Mucosa of descending colon (tissue), 3 donors: ENCODE data around the gene GP1BB. TPM values are rescaled to one million over a fixed set of nuclear protein-coding genes. Genes with fewer than 3 reads are reported as not detected.

Experiments
- ATAC-seq: fragments of 200-7000 bp; cut with Tn5 transposase; one replicate; pipeline ENCODE4 v1.9.1; 2020; ENCODE audit warnings: mild to moderate bottlenecking, moderate library complexity
- DNase-seq, 3 donors: peaks; one replicate each; pipeline ENCODE4 v3.0.0-alpha.2; 2020
- H3K36me3 ChIP-seq: fragments of 200-600 bp; one replicate; pipeline ENCODE4 v1.8.0; 2021; ENCODE audit warnings: low read depth, mild to moderate bottlenecking
- H3K4me1 ChIP-seq: fragments of 200-600 bp; one replicate; pipeline ENCODE4 v1.8.0; 2021; ENCODE audit warnings: low read depth, mild to moderate bottlenecking
- H3K4me3 ChIP-seq: fragments of 200-600 bp; one replicate; pipeline ENCODE4 v1.8.0; 2021; ENCODE audit warnings: mild to moderate bottlenecking
- H3K9me3 ChIP-seq: fragments of 200-600 bp; one replicate; pipeline ENCODE4 v1.8.0; 2021; ENCODE audit warnings: mild to moderate bottlenecking
- intact Hi-C, 2 donors: fragments of 100-400 bp; cut with DNase I in 1 of 2; cut with micrococcal nuclease in 1 of 2; formaldehyde crosslinking; loops; one replicate each; pipeline versions ENCODE4 v1.11.0 to v1.11.1; 2022; cut with DNase I, micrococcal nuclease
- total RNA-seq, 3 donors: library from RNA; stranded (reverse); fragmentation: NEBNext Ultra II Directional in 2 of 3; extraction: Animal tissue kit (Norgen Biotek cat#: 25700) in 2 of 3; gene quantifications; one replicate each; pipeline versions ENCODE4 v1.2.1 to v1.2.4, GENCODE V29; 2021 to 2023
- TF ChIP-seq, protein P1 (sequence below): fragments of 200-600 bp; IDR thresholded peaks from one replicate; pipeline ENCODE4 v1.8.0; 2022; ENCODE audit warnings: antibody characterized with exemption, mild to moderate bottlenecking
- donor health status: DM: no; HTN: no; CAD: no; lungs with moderate emphysema.
- donor health status: DM: no; HTN: no; CAD: no.
- donor health status: DM: no; HTN: yes; CAD: no.

Gene GP1BB
- total RNA-seq, 3 donors from 2014 or later: 0.34 to 1.5 (median 0.41) TPM

DNA sequence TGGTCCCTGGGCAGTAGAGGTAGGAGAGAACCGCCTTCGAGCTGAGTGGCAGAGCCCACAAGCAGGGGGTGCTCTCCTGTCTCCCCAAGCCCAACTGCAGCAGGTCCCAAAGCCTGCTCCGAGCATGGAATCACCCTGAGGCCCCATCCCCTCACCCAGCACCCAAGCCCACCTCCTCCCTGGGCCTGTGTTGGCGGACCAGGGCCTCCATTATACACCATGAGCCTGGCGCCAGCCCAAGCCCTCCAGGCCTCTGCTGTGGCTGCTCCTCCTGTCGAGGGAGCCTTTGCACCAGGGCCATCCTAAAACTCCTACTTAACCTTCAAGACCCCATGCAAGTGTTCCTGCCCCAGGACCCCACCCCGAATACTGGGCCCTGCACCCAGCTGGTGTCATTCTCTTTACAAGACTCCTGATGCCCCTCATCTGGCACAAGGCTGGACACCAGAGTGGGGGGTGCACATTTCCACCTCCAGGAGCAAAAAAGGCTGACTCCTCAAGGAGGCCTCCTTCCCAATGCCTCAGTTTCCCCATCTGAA lies 16.6 kb downstream of the GP1BB start:
- ATAC-seq (no peak), DNase-seq (no peak)
- TF ChIP-seq, protein P1, sequence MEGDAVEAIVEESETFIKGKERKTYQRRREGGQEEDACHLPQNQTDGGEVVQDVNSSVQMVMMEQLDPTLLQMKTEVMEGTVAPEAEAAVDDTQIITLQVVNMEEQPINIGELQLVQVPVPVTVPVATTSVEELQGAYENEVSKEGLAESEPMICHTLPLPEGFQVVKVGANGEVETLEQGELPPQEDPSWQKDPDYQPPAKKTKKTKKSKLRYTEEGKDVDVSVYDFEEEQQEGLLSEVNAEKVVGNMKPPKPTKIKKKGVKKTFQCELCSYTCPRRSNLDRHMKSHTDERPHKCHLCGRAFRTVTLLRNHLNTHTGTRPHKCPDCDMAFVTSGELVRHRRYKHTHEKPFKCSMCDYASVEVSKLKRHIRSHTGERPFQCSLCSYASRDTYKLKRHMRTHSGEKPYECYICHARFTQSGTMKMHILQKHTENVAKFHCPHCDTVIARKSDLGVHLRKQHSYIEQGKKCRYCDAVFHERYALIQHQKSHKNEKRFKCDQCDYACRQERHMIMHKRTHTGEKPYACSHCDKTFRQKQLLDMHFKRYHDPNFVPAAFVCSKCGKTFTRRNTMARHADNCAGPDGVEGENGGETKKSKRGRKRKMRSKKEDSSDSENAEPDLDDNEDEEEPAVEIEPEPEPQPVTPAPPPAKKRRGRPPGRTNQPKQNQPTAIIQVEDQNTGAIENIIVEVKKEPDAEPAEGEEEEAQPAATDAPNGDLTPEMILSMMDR: no peak
- intact Hi-C loops: no loop called here
- no peaks in the 10 kb centered on the region for H3K4me1 ChIP-seq
- H3K4me3 ChIP-seq: no peak overlapping the region
- H3K9me3 ChIP-seq: no peaks in the 10 kb centered on the region
- no peaks in the 10 kb centered on the region for H3K36me3 ChIP-seq

DNA sequence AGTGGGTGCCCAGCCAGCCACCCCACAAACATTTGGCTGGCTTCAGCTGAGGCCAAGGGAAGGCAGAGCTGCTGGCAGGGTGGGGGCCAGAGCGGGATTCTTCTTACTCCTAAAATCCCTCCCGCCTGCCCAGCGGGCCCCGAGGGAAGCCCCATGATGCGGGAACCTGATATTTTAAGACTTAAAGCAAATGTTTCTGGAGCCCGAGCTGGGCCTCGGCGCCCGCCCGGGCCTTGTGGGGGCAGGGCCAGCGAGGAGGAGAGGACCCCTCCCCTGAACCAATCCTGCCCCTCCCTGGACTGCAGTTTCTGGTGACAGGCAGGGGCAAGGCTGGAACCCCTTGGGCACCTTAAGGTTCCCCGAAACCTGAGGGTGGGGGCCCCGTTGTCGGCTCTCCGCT lies 17.2 kb downstream of the GP1BB start:
- H3K9me3 ChIP-seq: no peaks in the 10 kb centered on the region
- intact Hi-C loops: no loop called here
- no peaks in the 10 kb centered on the region for H3K4me1 ChIP-seq
- H3K36me3 ChIP-seq: no peaks in the 10 kb centered on the region
- TF ChIP-seq, protein P1: no peak
- no peak for DNase-seq
- no peak overlapping the region for H3K4me3 ChIP-seq
- ATAC-seq: no peak

DNA sequence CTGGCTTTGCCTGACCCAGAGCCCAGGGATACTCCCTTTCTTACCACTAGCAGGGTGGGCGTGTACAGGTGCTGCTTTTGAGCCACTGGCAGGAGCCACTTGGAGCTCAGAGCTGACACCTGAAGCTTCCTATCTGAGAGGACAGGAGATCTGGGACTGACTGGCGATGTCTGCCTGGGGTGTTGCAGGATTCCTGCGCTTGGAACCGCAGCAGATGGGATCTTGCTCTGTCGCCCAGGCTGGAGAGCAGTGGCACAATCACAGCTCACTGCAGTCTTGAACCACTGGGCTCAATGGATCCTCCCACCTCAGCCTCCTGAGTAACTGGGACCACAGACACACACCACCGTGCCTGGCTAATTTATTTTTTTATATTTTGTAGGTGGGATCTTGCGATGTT lies 17.7 kb downstream of the GP1BB start:
- Histone ChIP-seq H3K4me1 (no peaks in the 10 kb centered on the region), H3K9me3 (no peaks in the 10 kb centered on the region), H3K36me3 (no peaks in the 10 kb centered on the region), H3K4me3 (no peak overlapping the region)
- intact Hi-C loops: no loop called here
- TF ChIP-seq, protein P1: no peak
- ATAC-seq: no peak
- no peak for DNase-seq

DNA sequence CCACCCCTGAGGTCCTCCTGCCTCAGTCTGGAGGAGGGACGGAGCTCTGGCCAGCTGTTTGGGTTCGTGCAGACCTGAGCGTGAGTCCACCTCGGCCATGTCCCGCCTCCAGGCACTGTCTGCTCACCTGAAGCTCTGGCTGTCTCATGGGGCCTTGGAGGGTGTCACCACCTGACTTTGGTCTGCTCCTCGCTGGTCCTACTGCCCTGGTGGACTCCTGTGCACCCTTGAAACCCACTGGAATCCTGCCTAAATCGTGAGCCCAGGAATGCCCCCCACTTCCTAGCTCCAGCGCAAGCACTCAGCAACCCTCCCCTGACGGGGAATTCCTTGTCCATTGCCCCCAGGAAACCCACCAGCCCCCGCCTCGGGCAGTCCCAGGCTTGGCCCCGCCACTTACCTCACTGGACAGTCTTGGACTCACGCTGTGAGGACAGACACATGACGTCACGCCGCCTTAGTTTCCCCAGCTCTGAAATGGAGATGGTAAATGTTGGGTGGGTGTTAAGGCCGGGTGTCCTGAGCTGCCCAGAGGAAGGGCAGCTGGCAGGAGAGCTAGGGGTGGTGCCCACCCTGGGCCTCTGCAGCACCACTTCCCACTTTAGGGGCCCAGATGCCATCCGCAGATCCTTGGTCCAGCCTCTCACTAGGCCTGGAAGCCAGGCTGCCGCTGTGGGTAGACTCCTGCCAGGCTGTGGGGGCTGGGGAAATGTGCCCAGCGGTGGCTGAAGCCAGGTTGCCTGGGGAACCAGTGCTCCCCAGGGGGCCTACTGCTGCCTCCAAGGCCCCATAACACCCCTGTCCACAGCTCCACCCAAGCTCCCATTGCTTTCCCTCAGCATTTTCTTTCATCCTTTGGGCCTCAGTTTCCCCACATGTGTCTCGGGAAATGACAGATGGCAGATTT lies 19.1 kb downstream of the GP1BB start:
- no peaks in the 10 kb centered on the region for H3K4me1 ChIP-seq
- TF ChIP-seq, protein P1: no peak
- no peak overlapping the region for H3K4me3 ChIP-seq
- ATAC-seq: no peak
- no peaks in the 10 kb centered on the region for H3K36me3 ChIP-seq
- no peak for DNase-seq
- H3K9me3 ChIP-seq: no peaks in the 10 kb centered on the region
- intact Hi-C loops: no loop called here

DNA sequence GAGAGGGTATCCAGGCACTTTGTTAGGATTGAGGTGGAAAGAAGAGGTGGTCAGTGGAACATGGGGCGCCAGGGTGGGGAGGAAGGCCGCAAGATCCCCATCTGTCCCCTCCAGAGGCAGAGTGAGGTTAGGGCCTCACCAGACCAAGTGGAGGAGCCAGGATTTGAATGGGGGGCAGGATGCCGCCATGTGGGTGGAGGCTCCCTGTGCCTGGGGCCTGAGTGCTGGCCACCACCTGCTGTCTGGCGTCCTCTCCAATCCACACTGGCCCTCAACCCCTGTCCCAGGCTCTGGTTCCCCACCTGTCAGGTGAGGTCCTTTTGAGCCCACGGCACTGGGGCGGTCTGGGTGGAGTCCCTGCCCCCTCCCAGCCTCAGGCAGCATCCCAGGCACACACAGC lies 19.7 kb downstream of the GP1BB start:
- intact Hi-C loops: no loop called here
- ATAC-seq: no peak
- Histone ChIP-seq H3K4me3 (no peak overlapping the region), H3K36me3 (no peaks in the 10 kb centered on the region), H3K4me1 (no peaks in the 10 kb centered on the region), H3K9me3 (no peaks in the 10 kb centered on the region)
- no peak for DNase-seq
- TF ChIP-seq, protein P1: no peak
